IPS-18c (cell line): Measurements from ENCODE around the gene ST6GALNAC3.

Experiments
- H3K4me3 ChIP-seq: 2 replicates; pipeline ENCODE4 v1.7.0; 2013; ENCODE audit warnings: low read depth, mild to moderate bottlenecking, low read length, moderate library complexity; ENCODE audit not compliant: insufficient read depth
- H3K9me3 ChIP-seq: one replicate; pipeline ENCODE4 v1.6.1; 2013; ENCODE audit warnings: mild to moderate bottlenecking, low read length, moderate library complexity; ENCODE audit not compliant: control insufficient read depth, insufficient read depth

The ST6GALNAC3 gene

GRCh38 chr1:76547916-76548315, 473.4 kb downstream of the ST6GALNAC3 start:
- no peak overlapping the region for H3K4me3 ChIP-seq
- no peaks in the 10 kb centered on the region for H3K9me3 ChIP-seq

DNA sequence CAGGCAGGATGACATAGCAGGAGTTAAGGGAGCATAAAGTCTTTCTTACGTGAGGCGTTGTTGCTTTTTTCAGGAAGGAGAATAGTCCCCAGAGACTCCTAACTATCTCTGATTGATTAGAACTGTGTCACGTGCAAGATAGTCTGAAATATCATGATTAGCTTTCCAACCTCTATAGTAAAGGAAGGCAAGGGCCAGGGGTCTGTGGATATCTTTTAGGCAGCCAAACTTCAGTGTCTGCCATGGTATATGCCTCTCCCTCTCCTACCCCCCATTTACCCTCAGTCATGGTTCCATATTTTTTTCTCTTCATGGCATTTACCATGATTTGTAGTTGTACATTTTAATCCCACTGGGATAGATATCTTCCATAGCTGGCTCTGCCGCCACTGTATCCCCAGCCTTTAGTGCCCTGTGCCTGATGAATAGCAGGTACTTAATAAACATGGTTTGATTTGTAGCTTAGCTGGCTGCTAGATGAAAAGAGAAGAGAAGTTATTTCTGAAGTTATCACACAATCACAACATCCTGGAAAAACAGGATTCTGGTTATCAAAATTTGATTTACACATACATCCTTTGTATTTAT, 474.1 kb downstream of the ST6GALNAC3 start:
- H3K4me3 ChIP-seq = no peak overlapping the region
- no peaks in the 10 kb centered on the region for H3K9me3 ChIP-seq

DNA sequence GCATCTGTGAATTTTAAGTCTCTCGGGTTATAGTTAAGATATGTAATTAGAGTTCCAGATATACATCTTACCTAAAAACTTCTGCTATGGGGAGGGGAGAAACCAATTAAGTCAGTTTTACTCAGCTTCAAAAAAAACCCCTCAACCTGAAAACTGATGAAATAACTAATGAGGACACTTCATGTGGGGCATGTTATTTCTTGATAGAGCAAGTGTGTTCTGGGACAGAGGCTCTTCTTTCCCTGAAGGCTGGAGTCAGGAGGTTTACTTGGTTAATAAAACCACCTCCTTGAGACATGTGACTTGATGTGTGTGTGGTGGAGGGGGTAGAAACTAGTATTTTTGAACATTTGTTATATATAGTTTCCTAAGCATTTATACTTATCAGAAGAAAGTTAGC, 479.7 kb downstream of the ST6GALNAC3 start:
- H3K9me3 ChIP-seq = no peaks in the 10 kb centered on the region
- no peak overlapping the region for H3K4me3 ChIP-seq

DNA sequence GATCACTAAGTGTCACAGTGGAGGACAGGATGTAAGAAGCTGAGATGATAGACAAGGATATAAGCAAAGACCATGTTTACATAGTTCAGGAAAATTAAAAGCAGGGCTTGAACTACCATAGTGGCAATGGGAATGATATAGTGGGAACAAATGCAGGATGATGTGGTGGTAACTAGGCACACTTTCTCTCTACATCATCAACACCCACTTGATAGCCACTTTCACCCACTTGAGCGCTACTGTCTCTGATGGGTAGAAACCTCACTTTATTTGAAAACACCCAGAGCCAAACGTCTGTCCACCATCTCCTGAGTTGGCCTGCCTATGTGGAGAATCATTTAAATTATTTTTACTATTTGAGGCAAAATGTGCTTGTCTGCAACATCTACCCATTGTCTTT, 487.7 kb downstream of the ST6GALNAC3 start:
- no peak overlapping the region for H3K4me3 ChIP-seq
- no peaks in the 10 kb centered on the region for H3K9me3 ChIP-seq

DNA sequence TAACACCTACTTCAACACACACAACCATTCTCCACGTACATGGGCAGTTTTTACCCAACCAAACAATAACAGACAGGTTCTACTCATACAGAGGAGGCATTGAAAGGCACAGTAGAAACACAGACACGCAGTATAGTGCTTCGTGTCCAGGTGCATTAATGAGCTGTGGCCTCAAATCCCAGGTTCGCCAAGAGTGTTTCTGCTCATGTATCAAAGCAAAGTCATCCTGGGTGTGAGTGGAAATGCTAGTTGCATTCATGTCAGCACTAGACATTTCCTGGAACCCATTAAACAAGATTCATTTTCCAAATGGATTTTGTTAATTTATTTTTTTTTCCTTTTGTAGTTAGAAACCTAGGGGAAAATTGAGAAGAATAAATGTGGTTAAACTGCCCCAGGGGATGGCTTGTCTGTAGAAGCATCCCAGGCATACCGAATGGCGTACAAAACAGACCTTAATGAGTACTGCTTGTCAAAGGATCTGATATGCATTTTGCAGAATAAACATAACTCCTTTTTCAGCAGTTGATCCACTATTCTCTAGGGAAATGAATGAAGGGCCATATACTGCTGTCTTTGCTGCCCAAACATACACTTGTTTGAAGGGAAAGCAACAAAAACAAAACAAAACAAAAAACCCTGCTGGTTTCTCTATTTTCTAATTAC, 494.2 kb downstream of the ST6GALNAC3 start:
- no peaks in the 10 kb centered on the region for H3K9me3 ChIP-seq
- H3K4me3 ChIP-seq = no peak overlapping the region

- Histone ChIP-seq H3K4me3 (no peak overlapping the region), H3K9me3 (no peaks in the 10 kb centered on the region)
Observed at GRCh38 chr1:76571248-76571647, 496.7 kb downstream of the ST6GALNAC3 start.

DNA sequence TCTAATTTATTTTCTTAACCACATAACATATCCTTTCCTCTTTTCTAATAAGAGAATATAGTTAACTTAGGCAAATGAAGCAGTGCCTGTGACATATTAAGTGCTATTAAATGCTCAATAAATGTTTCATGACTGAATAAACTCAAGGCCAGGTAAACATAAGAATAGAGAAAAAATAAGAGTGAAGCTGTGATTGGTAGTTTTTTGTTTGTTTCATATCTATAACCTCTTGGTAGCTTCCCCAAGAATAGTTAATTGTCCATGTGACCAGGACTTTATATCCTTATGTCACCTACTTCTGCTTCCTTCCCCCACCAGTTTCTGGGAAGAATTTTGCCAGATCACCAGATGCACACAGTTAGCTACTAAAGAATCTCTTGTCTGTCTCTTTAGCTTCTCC, 497.7 kb downstream of the ST6GALNAC3 start:
- Histone ChIP-seq H3K9me3 (no peaks in the 10 kb centered on the region), H3K4me3 (no peak overlapping the region)

- no peaks in the 10 kb centered on the region for H3K9me3 ChIP-seq
- H3K4me3 ChIP-seq = no peak overlapping the region
Observed at GRCh38 chr1:76576876-76577524, 502.5 kb downstream of the ST6GALNAC3 start.

DNA sequence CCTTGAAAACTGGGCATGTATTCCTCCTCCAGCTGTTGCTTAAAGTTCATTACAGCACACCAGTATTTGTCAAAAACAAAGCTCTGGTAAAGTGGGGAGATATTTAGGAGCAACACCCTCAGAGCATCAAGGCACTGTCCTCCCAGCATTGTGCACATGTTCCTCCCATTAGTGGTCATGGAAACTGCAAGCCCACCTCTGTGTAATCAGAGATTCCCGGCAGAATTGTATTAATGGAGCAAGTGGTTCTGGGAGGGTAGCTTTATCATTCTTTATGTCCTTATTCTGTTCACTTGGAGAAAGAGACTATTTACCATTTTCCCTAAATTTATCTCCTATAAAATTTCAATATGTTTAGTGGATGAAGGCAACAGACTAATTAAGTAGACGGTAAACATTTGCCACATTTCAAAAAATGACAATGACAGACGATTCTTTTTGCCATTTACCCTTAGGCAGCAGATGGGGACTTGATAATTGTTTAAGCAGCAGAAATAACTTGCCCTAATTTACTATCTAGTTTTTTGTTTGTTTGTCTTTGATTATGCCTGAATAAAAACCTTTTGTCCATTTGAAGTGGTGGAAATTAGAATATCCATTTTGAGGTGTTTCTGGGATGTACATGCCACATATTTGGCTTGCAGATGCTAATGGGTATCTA, 503.1 kb downstream of the ST6GALNAC3 start:
- Histone ChIP-seq H3K9me3 (no peaks in the 10 kb centered on the region), H3K4me3 (no peak overlapping the region)

- H3K4me3 ChIP-seq = no peak overlapping the region
- H3K9me3 ChIP-seq = no peaks in the 10 kb centered on the region
Observed at GRCh38 chr1:76580206-76580605, 505.7 kb downstream of the ST6GALNAC3 start.

GRCh38 chr1:76581712-76582111, 507.2 kb downstream of the ST6GALNAC3 start:
- no peak overlapping the region for H3K4me3 ChIP-seq
- no peaks in the 10 kb centered on the region for H3K9me3 ChIP-seq

- Histone ChIP-seq H3K4me3 (no peak overlapping the region), H3K9me3 (no peaks in the 10 kb centered on the region)
Observed at GRCh38 chr1:76583235-76583868, 508.8 kb downstream of the ST6GALNAC3 start.

GRCh38 chr1:76583875-76584477, 509.4 kb downstream of the ST6GALNAC3 start:
- no peaks in the 10 kb centered on the region for H3K9me3 ChIP-seq

DNA sequence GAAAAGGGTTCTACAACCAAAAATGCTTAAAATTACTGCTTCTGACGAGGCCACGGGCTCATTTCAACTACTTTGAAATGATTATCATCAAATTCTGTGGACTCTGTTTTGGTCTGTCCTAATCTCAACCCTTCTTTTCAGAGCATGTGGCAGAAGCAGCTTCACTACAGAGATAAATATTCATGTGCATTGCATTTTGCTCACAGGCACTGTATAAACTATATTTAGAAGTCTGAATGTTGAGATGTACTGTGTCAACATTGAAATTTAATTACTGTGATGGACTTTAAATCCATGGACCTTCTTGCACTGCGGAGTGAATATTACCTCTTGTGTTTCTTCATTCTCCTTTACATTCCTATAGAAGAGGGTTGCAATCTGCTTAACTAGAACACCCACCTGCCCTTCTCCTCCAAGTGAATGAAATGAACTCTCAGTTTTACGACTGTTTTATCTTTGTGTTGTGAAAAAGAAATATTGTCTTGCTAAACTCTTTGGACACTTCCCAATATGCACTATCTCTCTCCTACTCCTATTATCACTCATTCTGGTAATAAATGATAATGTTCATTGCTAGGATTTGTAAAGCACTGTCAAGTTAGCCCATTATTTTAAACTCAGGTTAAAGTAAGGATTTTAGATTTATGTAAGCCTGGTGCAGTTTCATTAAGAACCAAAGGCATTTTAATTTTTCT, 511.6 kb downstream of the ST6GALNAC3 start:
- Histone ChIP-seq H3K4me3 (no peak overlapping the region), H3K9me3 (no peaks in the 10 kb centered on the region)

More at GRCh38 chr1:76583875-76584477, 509.4 kb downstream of the ST6GALNAC3 start:
- no peak overlapping the region; the same call in 1 of the 2 replicates for H3K4me3 ChIP-seq

- Histone ChIP-seq H3K9me3 (no peaks in the 10 kb centered on the region), H3K4me3 (no peak overlapping the region)
Observed at GRCh38 chr1:76587212-76587611, 512.7 kb downstream of the ST6GALNAC3 start.

DNA sequence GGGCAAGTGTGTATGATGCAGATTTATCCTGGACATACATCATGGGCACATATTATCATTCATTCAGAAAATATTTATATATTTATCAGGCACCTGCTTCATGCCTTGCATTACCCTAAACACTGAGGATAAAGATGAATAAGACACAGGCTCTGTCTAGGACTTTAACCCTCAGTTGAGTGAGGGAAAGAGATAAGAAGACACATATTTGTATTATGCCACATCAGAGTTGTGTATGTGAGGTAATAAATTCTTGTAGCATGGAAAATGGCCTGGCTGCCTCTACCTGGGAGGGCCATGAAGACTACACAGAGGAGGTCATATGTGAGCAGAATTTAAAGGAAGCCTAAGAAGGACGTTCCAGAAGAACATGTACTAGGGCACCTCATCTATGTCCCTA, 516.9 kb downstream of the ST6GALNAC3 start:
- no peak overlapping the region for H3K4me3 ChIP-seq
- H3K9me3 ChIP-seq = no peaks in the 10 kb centered on the region

- H3K9me3 ChIP-seq = no peaks in the 10 kb centered on the region
- H3K4me3 ChIP-seq = no peak overlapping the region
Observed at GRCh38 chr1:76591963-76592362, 517.4 kb downstream of the ST6GALNAC3 start.
